DND-41 (cell line): ENCODE results near the gene MRPL3.

Experiments used
- ATAC-seq: fragments of 200-7000 bp; cut with Tn5 transposase; 3 replicates; pipeline ENCODE4 v1.9.1; 2021; ENCODE audit warnings: low read depth; ENCODE audit not compliant: insufficient read depth
- DNase-seq: peaks from one replicate; pipeline ENCODE4 v3.0.0-alpha.2; 2020
- H2AFZ ChIP-seq: 2 replicates; pipeline ENCODE4 v1.6.0; 2012; ENCODE audit warnings: low read depth, low read length
- H3K27ac ChIP-seq: 2 replicates; pipeline ENCODE4 v1.5.1; 2012; ENCODE audit warnings: low read length, inconsistent platforms
- H3K27me3 ChIP-seq: fragments of 200-600 bp; sonication (generic); 2 replicates; pipeline ENCODE4 v1.6.0; 2012; ENCODE audit warnings: low read length, mild to moderate bottlenecking, inconsistent platforms; ENCODE audit not compliant: insufficient read depth, poor library complexity
- H3K36me3 ChIP-seq: 2 replicates; pipeline ENCODE4 v1.5.1; 2012; ENCODE audit warnings: low read length, inconsistent platforms; ENCODE audit not compliant: insufficient read depth
- H3K4me1 ChIP-seq: 2 replicates; pipeline ENCODE4 v1.5.1; 2012; ENCODE audit warnings: mild to moderate bottlenecking, low read length; ENCODE audit not compliant: insufficient read depth
- H3K4me2 ChIP-seq: 2 replicates; pipeline ENCODE4 v1.6.0; 2012; ENCODE audit warnings: mild to moderate bottlenecking, moderate library complexity, low read length, inconsistent platforms; ENCODE audit not compliant: insufficient read depth
- H3K4me3 ChIP-seq, 2 experiments: fragments of 200-600 bp in 1 of 2; shearing (Covaris generic) in 1 of 2; 2 replicates each; pipeline ENCODE4 v1.5.1; 2012 to 2016; ENCODE audit warnings: inconsistent platforms in 2 of 2, low read length in 2 of 2, mild to moderate bottlenecking in 2 of 2, low read depth in 1 of 2, moderate library complexity in 1 of 2
- H3K79me2 ChIP-seq: 2 replicates; pipeline ENCODE4 v1.6.0; 2012; ENCODE audit warnings: low read length, inconsistent platforms; ENCODE audit not compliant: insufficient read depth
- H3K9ac ChIP-seq: 2 replicates; pipeline ENCODE4 v1.6.0; 2012; ENCODE audit warnings: low read depth, mild to moderate bottlenecking, inconsistent platforms, low read length, moderate library complexity
- H3K9me3 ChIP-seq: 2 replicates; pipeline ENCODE4 v1.5.1; 2012; ENCODE audit warnings: low read length, moderate library complexity, mild to moderate bottlenecking, inconsistent platforms; ENCODE audit not compliant: insufficient read depth, severe bottlenecking
- H4K20me1 ChIP-seq: 2 replicates; pipeline ENCODE4 v1.6.0; 2012; ENCODE audit warnings: low read length; ENCODE audit not compliant: insufficient read depth
- EZH2 ChIP-seq: IDR thresholded peaks from 3 replicates; pipeline ENCODE4 v1.6.1; 2012; ENCODE audit warnings: borderline replicate concordance, low read depth, mild to moderate bottlenecking, moderate library complexity, low read length, inconsistent platforms; ENCODE audit not compliant: severe bottlenecking
- TF ChIP-seq, protein P1 (sequence below): IDR thresholded peaks from 2 replicates; pipeline ENCODE4 v1.5.1; 2012; ENCODE audit warnings: borderline replicate concordance, low read length, moderate library complexity, mild to moderate bottlenecking; ENCODE audit not compliant: poor library complexity, severe bottlenecking; ENCODE audit errors: extremely low read depth

The MRPL3 gene

DNA sequence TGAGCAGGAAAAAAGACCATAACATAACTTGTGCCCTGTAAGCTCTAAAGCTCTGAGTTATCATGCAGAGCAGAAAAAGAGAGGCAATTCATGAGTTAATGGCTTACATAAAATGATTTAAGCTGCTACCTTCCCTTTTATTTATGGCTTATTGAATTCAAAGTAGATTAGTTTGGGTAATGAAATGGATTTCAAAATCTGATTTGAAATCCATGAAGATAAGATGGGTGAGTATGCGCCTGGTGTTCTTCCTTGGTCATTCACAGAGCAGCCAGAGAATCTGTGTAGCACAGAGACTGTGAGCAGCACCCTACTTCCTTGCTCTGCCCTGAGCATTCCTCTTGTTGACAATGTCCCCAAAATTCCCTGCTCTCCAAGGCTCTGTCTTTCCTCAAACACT is 36.2 kb upstream of the MRPL3 start:
- H2AFZ ChIP-seq = no peak overlapping the region
- no peak overlapping the region for H3K4me3 ChIP-seq
- no peak overlapping the region for H3K9ac ChIP-seq
- H3K27ac ChIP-seq = no peak overlapping the region
- no peaks in the 10 kb centered on the region for H3K9me3 ChIP-seq
- peaks cover 5% of the 10 kb centered on the region for H3K27me3 ChIP-seq
- no peaks in the 10 kb centered on the region for H3K4me1 ChIP-seq
- no peaks in the 10 kb centered on the region for H4K20me1 ChIP-seq
- TF ChIP-seq EZH2 = no peak
- TF ChIP-seq, protein P1, sequence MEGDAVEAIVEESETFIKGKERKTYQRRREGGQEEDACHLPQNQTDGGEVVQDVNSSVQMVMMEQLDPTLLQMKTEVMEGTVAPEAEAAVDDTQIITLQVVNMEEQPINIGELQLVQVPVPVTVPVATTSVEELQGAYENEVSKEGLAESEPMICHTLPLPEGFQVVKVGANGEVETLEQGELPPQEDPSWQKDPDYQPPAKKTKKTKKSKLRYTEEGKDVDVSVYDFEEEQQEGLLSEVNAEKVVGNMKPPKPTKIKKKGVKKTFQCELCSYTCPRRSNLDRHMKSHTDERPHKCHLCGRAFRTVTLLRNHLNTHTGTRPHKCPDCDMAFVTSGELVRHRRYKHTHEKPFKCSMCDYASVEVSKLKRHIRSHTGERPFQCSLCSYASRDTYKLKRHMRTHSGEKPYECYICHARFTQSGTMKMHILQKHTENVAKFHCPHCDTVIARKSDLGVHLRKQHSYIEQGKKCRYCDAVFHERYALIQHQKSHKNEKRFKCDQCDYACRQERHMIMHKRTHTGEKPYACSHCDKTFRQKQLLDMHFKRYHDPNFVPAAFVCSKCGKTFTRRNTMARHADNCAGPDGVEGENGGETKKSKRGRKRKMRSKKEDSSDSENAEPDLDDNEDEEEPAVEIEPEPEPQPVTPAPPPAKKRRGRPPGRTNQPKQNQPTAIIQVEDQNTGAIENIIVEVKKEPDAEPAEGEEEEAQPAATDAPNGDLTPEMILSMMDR = no peak
- no peaks in the 10 kb centered on the region for H3K79me2 ChIP-seq
- no peak overlapping the region for H3K4me2 ChIP-seq
- DNase-seq = no peak
- no peaks in the 10 kb centered on the region for H3K36me3 ChIP-seq
- ATAC-seq = no peak

DNA sequence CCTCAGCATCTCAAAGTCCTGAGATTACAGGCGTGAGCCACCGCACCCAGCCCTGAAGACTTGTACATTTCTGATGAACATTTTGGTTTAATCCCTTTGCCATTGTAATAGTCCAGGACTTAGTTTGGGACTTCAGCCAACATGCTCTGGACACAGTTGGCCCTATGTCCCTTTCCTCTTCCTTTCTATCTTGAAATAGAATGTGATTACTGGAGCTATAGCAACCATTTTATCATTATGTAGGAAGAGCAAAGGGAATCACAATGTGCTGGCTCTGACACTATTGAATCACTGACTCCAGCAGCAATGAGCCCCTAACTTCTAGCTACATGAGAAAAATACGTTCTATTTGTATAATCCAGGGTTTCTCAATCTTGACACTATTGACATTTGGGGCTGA is 34.8 kb upstream of the MRPL3 start:
- Histone ChIP-seq H3K27ac (no peak overlapping the region), H3K4me3 (no peak overlapping the region), H4K20me1 (no peaks in the 10 kb centered on the region), H3K4me2 (no peak overlapping the region), H3K9me3 (no peaks in the 10 kb centered on the region), H3K4me1 (no peaks in the 10 kb centered on the region), H3K27me3 (peaks cover 5% of the 10 kb centered on the region), H3K36me3 (no peaks in the 10 kb centered on the region), H2AFZ (no peak overlapping the region), H3K79me2 (no peaks in the 10 kb centered on the region), H3K9ac (no peak overlapping the region)
- no peak for ATAC-seq
- TF ChIP-seq, protein P1 = no peak
- DNase-seq = no peak

DNA sequence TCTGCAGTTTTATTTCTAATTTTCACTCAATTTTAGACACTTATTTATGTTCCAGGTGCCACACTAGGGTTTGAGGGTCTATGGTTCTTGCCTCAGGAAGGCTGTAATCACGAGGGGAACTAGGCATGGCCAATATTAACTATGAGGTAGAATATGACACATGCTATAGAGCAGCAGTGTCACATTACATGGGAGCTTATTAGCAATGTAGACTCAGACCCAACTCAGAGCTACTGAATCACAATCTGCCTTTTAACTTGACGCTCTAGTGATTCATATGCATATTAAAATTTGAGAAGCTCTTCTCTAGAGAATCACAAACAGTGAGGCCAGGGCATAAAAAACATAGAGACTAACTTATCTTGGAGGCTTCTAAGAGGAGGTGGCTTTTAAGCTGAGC is 32.8 kb upstream of the MRPL3 start:
- no peak overlapping the region for H3K4me2 ChIP-seq
- H3K4me3 ChIP-seq = no peak overlapping the region
- H3K27me3 ChIP-seq = peaks cover 5% of the 10 kb centered on the region
- DNase-seq = no peak
- no peaks in the 10 kb centered on the region for H3K9me3 ChIP-seq
- no peak for ATAC-seq
- H3K36me3 ChIP-seq = no peaks in the 10 kb centered on the region
- no peak overlapping the region for H2AFZ ChIP-seq
- H4K20me1 ChIP-seq = no peaks in the 10 kb centered on the region
- no peaks in the 10 kb centered on the region for H3K79me2 ChIP-seq
- no peak overlapping the region for H3K9ac ChIP-seq
- H3K27ac ChIP-seq = no peak overlapping the region
- no peaks in the 10 kb centered on the region for H3K4me1 ChIP-seq
- TF ChIP-seq, protein P1 = no peak
- TF ChIP-seq EZH2 = no peak

DNA sequence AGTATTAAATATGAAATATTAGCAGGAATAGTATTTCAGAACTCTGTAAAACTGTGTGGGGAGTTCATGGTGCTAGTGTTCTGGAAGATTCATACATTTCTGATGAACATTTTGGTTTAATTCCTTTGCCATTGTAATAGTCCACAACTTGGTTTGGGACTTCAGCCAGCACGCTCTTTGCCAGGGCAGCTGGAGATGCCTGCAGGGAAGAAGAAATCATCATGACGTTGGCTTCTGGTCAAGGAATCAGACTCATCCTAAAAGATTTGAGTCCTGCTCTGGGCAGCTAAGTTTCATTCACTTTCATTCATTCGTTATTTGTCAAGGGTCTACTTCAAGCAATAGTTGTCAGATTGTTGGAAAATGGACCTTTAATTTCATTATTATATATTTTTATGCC is 32.4 kb upstream of the MRPL3 start:
- peaks cover 5% of the 10 kb centered on the region for H3K27me3 ChIP-seq
- H3K9ac ChIP-seq = no peak overlapping the region
- no peaks in the 10 kb centered on the region for H3K9me3 ChIP-seq
- no peak overlapping the region for H3K27ac ChIP-seq
- no peaks in the 10 kb centered on the region for H3K4me1 ChIP-seq
- no peaks in the 10 kb centered on the region for H4K20me1 ChIP-seq
- H3K79me2 ChIP-seq = no peaks in the 10 kb centered on the region
- no peak for TF ChIP-seq EZH2
- TF ChIP-seq, protein P1 = no peak
- no peaks in the 10 kb centered on the region for H3K36me3 ChIP-seq
- H3K4me3 ChIP-seq = no peak overlapping the region
- no peak for DNase-seq
- no peak for ATAC-seq
- H3K4me2 ChIP-seq = no peak overlapping the region
- H2AFZ ChIP-seq = no peak overlapping the region
